Measurements from ENCODE around the gene ADAP1.

ADAP1 gene

GRCh38 chr7:975702-976473 is 21.4 kb upstream of the ADAP1 start:
- no peak for TF ChIP-seq CTCF (IDR thresholded peaks at IDR 0.05; ENCODE audit: low read depth, low read length)
- peak overlapping the region; percentile 96 for H3K4me3 ChIP-seq (ENCODE audit: low read depth, low read length)

GRCh38 chr7:974820-975681 is 20.6 kb upstream of the ADAP1 start, which contains the start of gene COX19:
COX19 (minus strand) TSS chr7:975549; CDS start chr7:975509, 40 bp downstream.
- TF ChIP-seq CTCF (IDR thresholded peaks at IDR 0.05; ENCODE audit: low read depth, low read length): no peak

GRCh38 chr7:974172-974571 is 19.7 kb upstream of the ADAP1 start:
- H3K4me3 ChIP-seq (ENCODE audit: low read depth, low read length): peak overlapping the region; percentile 96
- TF ChIP-seq CTCF (IDR thresholded peaks at IDR 0.05; ENCODE audit: low read depth, low read length): no peak

More at GRCh38 chr7:974820-975681, 20.6 kb upstream of the ADAP1 start, which contains the start of gene COX19:
- peak within 1 kb of the TSS; percentile 96 for H3K4me3 ChIP-seq (ENCODE audit: low read depth, low read length)

DNA sequence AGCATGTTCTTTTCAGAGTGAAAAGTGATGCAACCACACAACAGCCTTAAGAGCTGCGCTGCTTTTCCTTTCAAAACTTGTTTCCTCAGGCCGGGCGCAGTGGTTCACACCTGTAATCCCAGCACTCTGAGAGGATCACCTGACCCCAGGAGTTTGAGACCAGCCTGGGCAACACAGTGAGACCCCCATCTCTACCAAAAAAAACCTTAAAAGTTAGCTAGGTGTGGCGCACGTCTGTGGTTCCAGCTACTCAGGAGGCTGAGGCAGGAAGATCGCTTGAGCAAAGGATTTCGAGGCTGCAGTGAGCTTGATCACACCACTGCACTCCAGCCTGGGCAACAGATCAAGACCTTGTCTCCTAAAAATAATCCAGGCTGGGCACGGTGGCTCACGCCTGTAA is 18.8 kb upstream of the ADAP1 start:
- H3K4me3 ChIP-seq (ENCODE audit: low read depth, low read length): no peak overlapping the region
- no peak for TF ChIP-seq CTCF (IDR thresholded peaks at IDR 0.05; ENCODE audit: low read depth, low read length)

DNA sequence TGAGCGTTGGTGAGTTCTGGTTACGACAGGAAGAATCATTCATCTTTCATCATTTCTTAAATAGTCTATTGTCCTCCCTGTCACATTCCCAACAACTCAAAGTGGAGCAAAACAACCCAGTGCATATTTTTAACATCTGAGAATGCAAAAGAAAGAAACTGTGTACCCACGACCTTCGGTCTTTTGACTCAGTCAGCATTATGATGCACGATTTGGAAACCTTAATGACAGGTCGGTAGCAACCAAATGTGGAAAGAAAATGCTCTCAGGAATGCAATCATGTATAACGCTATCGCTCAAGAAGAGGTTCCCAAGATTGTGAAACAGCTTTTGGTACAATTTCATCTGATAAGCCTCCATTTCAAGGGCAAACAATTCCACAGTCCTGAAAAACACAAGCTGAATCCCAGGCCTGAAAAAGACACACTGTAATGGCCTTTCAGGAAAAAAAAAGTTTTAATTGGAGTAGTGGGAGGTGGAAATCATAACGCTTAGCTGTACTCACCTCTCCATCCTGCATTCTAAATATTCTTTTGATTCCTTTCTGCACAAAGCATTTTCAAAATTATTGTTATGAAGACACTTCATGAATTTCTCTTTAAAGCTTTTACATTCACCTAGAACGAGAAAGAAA is 18.3 kb upstream of the ADAP1 start:
- no peak for TF ChIP-seq CTCF (IDR thresholded peaks at IDR 0.05; ENCODE audit: low read depth, low read length)
- H3K4me3 ChIP-seq (ENCODE audit: low read depth, low read length): no peak overlapping the region

GRCh38 chr7:972110-972509 is 17.6 kb upstream of the ADAP1 start:
- TF ChIP-seq CTCF (IDR thresholded peaks at IDR 0.05; ENCODE audit: low read depth, low read length): no peak
- no peak overlapping the region for H3K4me3 ChIP-seq (ENCODE audit: low read depth, low read length)

Data from WI38 (cell line).